Stomach (tissue), 9 donors: ENCODE results near the gene MRPS31. TPM values are rescaled to one million over a fixed set of nuclear protein-coding genes. Genes with fewer than 3 reads are reported as not detected.
"Not testable (repeated sequence)": the region's sequence is repeated elsewhere in the genome, so short reads cannot be mapped to it uniquely, and the experiment has no call there.

ENCODE experiments used
- DNase-seq, 2 donors: peaks; one replicate each; pipeline versions ENCODE4 v3.0.0 to v3.0.0-alpha.2; 2013 to 2019
- H3K27ac ChIP-seq, 5 donors: fragments of 200-600 bp in 4 of 5; sonication (generic) in 4 of 5; one replicate each; pipeline ENCODE4 v1.5.1; 2013 to 2019; ENCODE audit warnings: mild to moderate bottlenecking in 1 of 5, moderate library complexity in 1 of 5
- H3K27me3 ChIP-seq, 3 donors: fragments of 200-600 bp; sonication (generic); one replicate each; pipeline ENCODE4 v1.5.1; 2017 to 2019; ENCODE audit warnings: mixed run types in 1 of 3
- H3K36me3 ChIP-seq, 4 donors: fragments of 200-600 bp; sonication (generic); 1 replicate in 3 of 4; 2 replicates in 1 of 4; pipeline ENCODE4 v1.5.1; 2016 to 2019
- H3K4me1 ChIP-seq, 4 donors: fragments of 200-600 bp; sonication (generic); one replicate each; pipeline ENCODE4 v1.5.1; 2016 to 2019
- H3K4me3 ChIP-seq, 4 donors: fragments of 200-600 bp; sonication (generic) in 3 of 4; one replicate each; pipeline ENCODE4 v1.5.1; 2016 to 2019; ENCODE audit warnings: mild to moderate bottlenecking in 1 of 4
- H3K9me3 ChIP-seq, 4 donors: fragments of 200-600 bp; sonication (generic); one replicate each; pipeline ENCODE4 v1.5.1; 2016 to 2019
- EP300 ChIP-seq: sonication (generic); formaldehyde crosslinking; IDR thresholded peaks from one replicate; pipeline ENCODE4 v1.6.1; 2017; ENCODE audit warnings: antibody characterized with exemption
- POLR2A ChIP-seq, 4 donors: fragments of 450-650 bp; IDR thresholded peaks; one replicate each; pipeline ENCODE4 v1.6.1; 2016; ENCODE audit warnings: antibody characterized with exemption in 4 of 4, control low read depth in 2 of 4, mild to moderate bottlenecking in 1 of 4, moderate library complexity in 1 of 4
- POLR2AphosphoS5 ChIP-seq, 3 donors: sonication (generic); formaldehyde crosslinking; IDR thresholded peaks; one replicate each; pipeline ENCODE4 v1.6.1; 2016; ENCODE audit warnings: antibody characterized with exemption in 3 of 3
- WGBS, 5 donors: extraction: QIAGEN DNeasy Blood & Tissue Kit in 3 of 5; methylation state at CpG; one replicate each; pipeline versions ENCODE4 v1.1.5 to v1.1.7; 2013 to 2018; 5-methylcytosine and 5-hydroxymethylcytosine counted together
- intact Hi-C: fragments of 100-400 bp; cut with DNase I; formaldehyde crosslinking; loops from one replicate; pipeline ENCODE4 v1.15.1; 2023; ENCODE audit warnings: low total_unique reads
- polyA plus RNA-seq, 3 donors: library from polyadenylated mRNA; stranded (reverse); fragments of 200-250 nt; gene quantifications; one replicate each; pipeline ENCODE4 v1.2.3, GENCODE V29; 2013
- total RNA-seq, 5 donors: library from RNA; depleted of rRNA; stranded (reverse); fragments of >200 nt; gene quantifications; one replicate each; pipeline versions ENCODE4 v1.1.0 to v1.2.3, GENCODE V29; 2014 to 2016
- TF ChIP-seq, protein P1 (sequence below), 7 experiments: fragments of 450-650 bp in 4 of 7; fragments of 200-600 bp in 3 of 7; sonication (generic) in 3 of 7; IDR thresholded peaks; one replicate each; pipeline ENCODE4 v1.5.1; 2016 to 2019; ENCODE audit warnings: antibody characterized with exemption in 7 of 7, control low read depth in 2 of 7, mild to moderate bottlenecking in 1 of 7
- donor health status: healthy with polysubstance abuse.
- donor health status: Bipolar disorder and iron deficiency.
- donor health status: healthy.

MRPS31 gene
- total and polyA plus RNA-seq, 8 donors, result 6.2 to 43.8 (median 24.9) TPM

DNA sequence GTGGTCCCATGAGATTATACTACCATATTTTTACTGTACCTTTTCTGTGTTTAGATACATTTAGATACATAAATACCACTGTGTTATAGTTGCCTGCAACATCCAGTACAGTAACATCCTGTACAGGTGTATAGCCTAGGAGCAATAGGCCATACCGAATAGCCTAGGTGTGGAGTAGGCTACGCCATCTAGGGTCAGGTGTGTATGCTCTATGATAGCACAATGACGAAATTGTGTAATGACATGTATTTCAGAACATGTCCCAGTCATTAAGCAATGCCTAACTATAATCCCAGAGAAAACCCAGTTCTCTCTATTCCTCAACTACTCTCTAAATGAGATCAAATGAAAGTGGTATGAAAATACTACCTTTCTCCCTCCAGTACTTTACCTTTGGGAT lies 22.3 kb upstream of the MRPS31 start:
- intact Hi-C loops, result no loop called here
- 82 to 95% (median 91%) methylated on average over 3 of the region's 3 CpGs for WGBS, 5 donors
- H3K36me3 ChIP-seq, result peaks cover 0 to 37% (median 24%) of the 10 kb centered on the region in 4 donors

DNA sequence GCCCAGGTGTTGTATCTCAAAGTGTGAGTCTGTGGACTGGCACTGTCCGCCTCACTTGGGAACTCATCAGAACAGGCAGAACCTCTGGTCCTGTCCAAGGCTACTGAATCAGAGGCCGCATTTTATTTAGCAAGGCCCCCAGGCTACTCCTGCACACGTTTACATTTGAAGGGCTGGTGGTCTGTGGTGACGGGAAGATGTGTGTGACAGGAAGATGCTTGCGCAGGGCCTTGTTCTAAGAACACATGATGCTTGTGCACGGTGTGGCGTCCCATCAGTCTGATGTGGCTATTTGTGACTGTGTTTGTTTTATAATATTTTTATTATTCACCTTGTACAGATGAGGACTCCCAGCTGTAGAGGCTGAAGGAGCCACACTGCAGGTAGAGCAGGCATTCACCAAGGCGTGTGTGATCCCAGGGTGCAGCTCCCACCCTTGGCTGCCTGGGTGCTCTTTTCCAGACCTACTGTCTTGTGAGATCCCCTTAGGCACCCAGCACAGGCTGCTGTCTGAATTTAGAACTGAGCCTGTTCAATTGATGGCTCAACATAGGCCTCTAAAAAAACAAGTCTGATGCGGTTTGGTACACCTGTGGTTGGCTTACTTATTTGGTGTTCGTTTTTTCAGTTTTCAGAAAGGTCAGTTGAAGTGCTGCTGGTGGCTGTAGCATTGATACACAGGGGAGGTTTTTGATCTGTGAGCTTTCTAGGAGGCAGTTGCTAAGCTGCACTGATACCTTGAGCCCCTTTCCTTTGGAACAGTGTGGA lies 21.5 kb upstream of the MRPS31 start:
- Histone ChIP-seq H3K9me3 (no peaks in the 10 kb centered on the region), H3K4me3 (no peak overlapping the region), H3K36me3 (peaks cover 0 to 36% (median 24%) of the 10 kb centered on the region in 4 donors), H3K4me1 (peaks cover 7 to 19% (median 14%) of the 10 kb centered on the region in 4 donors), H3K27me3 (no peaks in the 10 kb centered on the region), H3K27ac (no peak overlapping the region)
- TF ChIP-seq POLR2AphosphoS5 (IDR thresholded peaks at IDR 0.05) (no peak), EP300 (no peak), POLR2A (IDR thresholded peaks at IDR 0.05) (no peak)
- TF ChIP-seq, protein P1, sequence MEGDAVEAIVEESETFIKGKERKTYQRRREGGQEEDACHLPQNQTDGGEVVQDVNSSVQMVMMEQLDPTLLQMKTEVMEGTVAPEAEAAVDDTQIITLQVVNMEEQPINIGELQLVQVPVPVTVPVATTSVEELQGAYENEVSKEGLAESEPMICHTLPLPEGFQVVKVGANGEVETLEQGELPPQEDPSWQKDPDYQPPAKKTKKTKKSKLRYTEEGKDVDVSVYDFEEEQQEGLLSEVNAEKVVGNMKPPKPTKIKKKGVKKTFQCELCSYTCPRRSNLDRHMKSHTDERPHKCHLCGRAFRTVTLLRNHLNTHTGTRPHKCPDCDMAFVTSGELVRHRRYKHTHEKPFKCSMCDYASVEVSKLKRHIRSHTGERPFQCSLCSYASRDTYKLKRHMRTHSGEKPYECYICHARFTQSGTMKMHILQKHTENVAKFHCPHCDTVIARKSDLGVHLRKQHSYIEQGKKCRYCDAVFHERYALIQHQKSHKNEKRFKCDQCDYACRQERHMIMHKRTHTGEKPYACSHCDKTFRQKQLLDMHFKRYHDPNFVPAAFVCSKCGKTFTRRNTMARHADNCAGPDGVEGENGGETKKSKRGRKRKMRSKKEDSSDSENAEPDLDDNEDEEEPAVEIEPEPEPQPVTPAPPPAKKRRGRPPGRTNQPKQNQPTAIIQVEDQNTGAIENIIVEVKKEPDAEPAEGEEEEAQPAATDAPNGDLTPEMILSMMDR (IDR thresholded peaks at IDR 0.05), result no peak
- intact Hi-C loops, result no loop called here
- 82 to 91% (median 90%) methylated on average over 10 of the region's 10 CpGs for WGBS, 5 donors
- DNase-seq, result no peak

More for the DNA sequence above, 22.3 kb upstream of the MRPS31 start:
- no peak overlapping the region for H3K27ac ChIP-seq
- H3K27me3 ChIP-seq, result no peaks in the 10 kb centered on the region
- H3K9me3 ChIP-seq, result no peaks in the 10 kb centered on the region
- TF ChIP-seq EP300 (no peak), POLR2AphosphoS5 (IDR thresholded peaks at IDR 0.05) (no peak), POLR2A (IDR thresholded peaks at IDR 0.05) (no peak)
- TF ChIP-seq, protein P1 (IDR thresholded peaks at IDR 0.05), result no peak
- H3K4me1 ChIP-seq, result peaks cover 7 to 20% (median 16%) of the 10 kb centered on the region in 4 donors
- no peak overlapping the region for H3K4me3 ChIP-seq
- no peak for DNase-seq

DNA sequence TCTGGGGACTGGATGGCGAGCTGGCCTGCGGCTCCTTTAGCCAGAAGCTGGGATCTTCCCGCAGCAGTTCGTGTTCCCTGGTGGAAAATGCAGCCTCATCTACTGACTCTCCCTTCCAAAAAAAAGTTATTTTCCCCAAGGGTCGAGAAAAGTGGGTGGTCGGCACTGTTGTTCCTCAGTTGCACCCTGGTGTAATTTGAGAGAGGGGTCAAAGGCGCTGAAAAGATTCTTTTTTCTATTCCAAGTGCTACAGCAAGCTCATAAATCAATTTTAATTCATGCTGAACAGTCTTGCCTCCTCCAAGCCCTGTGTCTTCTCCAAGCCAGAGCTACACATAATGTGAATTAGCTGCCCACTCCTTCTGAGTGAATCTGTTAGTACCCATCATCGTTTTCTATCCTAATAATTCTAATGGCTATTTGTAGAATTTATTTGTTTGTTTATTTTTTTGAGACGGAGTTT lies 19.2 kb upstream of the MRPS31 start:
- DNase-seq, result no peak
- peaks cover 0 to 22% (median 9%) of the 10 kb centered on the region in 4 donors for H3K36me3 ChIP-seq
- H3K9me3 ChIP-seq, result no peaks in the 10 kb centered on the region
- H3K27ac ChIP-seq, result peak overlapping the region; percentile 84 to 91 (median 87)
- H3K27me3 ChIP-seq, result no peaks in the 10 kb centered on the region
- TF ChIP-seq POLR2A (IDR thresholded peaks at IDR 0.05) (no peak), EP300 (no peak), POLR2AphosphoS5 (IDR thresholded peaks at IDR 0.05) (no peak)
- TF ChIP-seq, protein P1 (IDR thresholded peaks at IDR 0.05), result no peak
- intact Hi-C loops, result no loop called here
- H3K4me3 ChIP-seq, result peak overlapping the region; percentile 64 to 73 (median 70)
- H3K4me1 ChIP-seq, result peaks cover 7 to 19% (median 14%) of the 10 kb centered on the region in 4 donors
- 21 to 28% (median 21%) methylated on average over 7 to 9 of the region's 9 CpGs for WGBS, 5 donors

DNA sequence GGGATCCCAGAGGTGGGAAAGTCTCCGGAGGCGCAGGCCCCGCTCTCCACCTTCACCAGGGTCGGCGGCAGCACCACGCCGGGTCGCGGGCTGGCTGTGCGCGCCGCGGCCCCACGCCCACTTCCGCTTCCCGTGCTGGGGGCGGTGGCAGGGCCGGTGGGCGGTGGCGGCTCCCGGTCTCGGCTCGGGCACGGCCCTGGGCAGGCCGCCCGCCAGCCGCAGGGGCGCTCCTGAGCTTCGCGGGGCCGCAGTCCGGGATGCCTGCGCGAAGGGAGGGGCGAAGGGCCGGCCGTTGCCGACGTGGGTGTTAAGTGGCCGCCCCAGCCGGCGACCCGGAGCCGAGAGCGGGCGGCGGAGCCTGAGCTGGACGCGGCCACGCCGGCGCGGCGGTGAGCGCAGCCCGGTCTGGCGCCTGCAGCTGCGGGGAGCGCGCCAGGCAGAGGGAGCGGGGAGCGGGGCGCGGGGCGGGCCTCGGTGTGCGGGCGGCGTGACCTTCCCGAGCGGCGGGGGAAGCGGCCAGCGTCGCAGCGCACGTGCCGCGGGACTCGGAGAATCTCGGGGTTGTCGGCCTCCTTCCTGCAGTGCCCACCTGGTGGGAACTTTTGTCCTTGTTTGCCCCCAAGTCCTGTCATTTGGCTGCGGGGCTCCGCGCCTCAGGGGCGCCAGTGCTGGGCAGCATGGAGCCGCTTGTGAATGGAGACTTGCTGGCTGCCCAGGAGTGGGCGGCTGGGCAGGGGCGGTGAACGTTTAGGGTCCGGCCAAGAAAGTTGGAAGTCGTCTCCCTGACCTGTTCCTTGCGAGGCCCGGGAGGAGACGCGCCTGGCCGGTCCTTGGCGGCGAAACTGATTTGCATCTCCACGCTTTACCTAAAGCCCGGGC lies 18.5 kb upstream of the MRPS31 start, which contains the start of gene SLC25A15:
TSS of gene SLC25A15 (plus strand) at position 337 of the 879 bp plus-strand sequence. CDS start 3,616 bp downstream, outside the sequence.
- Histone ChIP-seq H3K4me3 (peak within 1 kb of the TSS; percentile 64 to 73 (median 70)), H3K27me3 (no peaks in the 10 kb centered on the region), H3K4me1 (peaks cover 7 to 19% (median 14%) of the 10 kb centered on the region in 4 donors), H3K27ac (peak within 1 kb of the TSS; percentile 84 to 91 (median 87)), H3K36me3 (peaks cover 0 to 15% (median 4%) of the 10 kb centered on the region in 4 donors), H3K9me3 (no peaks in the 10 kb centered on the region)
- intact Hi-C loops, result no loop called here
- TF ChIP-seq POLR2A (IDR thresholded peaks at IDR 0.05) (no peak), EP300 (no peak), POLR2AphosphoS5 (IDR thresholded peaks at IDR 0.05) (peak in 2 of 3 donors; percentile 5 to 66)
- TF ChIP-seq, protein P1 (IDR thresholded peaks at IDR 0.05), result peak in 2 of 7 experiments; percentile 15 to 42
- WGBS, 5 donors, result 0 to 1% (median 1%) methylated on average over 44 to 101 of the region's 101 CpGs
- peak; percentile 87 to 95 for DNase-seq

DNA sequence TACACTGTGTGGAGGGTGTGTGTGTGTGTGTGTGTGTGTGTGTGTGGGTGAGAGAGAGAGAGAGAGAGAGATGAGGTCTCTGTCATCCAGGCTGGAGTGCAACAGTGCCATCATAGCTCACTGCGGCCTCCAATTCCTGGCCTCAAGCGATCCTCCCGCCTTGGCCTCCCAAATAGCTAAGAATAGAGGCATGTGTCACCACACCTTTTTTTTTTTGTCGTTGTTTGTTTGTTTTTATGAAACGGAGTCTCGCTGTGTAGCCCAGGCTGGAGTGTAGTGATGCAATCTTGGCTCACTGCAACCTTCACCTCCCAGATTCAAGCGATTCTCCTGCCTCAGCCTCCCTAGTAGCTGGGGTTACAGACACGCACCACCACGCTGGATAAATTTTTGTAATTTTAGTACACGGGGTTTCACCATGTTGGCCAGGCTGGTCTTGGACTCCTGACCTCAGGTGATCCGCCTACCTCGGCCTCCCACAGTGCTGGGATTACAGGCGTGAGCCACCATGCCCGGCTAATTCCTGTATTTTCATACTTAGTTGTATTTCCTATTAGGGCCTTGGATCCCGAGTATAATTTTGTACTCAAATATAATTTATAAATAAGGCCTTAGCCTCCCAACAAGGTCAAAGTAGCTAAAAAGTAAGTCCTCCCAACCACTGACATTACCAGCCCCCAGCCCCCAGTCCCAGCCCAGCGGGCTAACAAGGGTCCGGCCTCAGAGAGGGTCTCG lies 17.7 kb upstream of the MRPS31 start:
- DNase-seq, H3K27me3 ChIP-seq, intact Hi-C loops, H3K9me3 ChIP-seq, H3K36me3 ChIP-seq: not testable (repeated sequence)
- H3K4me3 ChIP-seq, result peak overlapping the region; percentile 64 to 73 (median 70)
- 51 to 67% (median 55%) methylated on average over 15 to 18 of the region's 18 CpGs for WGBS, 5 donors
- H3K27ac ChIP-seq, result peak overlapping the region; percentile 84 to 91 (median 87)
- H3K4me1 ChIP-seq, result peaks cover 7 to 19% (median 14%) of the 10 kb centered on the region in 4 donors
